A673 (cell line): ENCODE results near the gene BLACAT1.

ENCODE experiments used
- CTCF ChIP-seq: fragments of 300-800, 200-600 bp; sonication (generic); conservative IDR thresholded peaks from 2 replicates; pipeline ENCODE4 v1.5.1; 2017; ENCODE audit warnings: low read depth, mild to moderate bottlenecking, antibody characterized with exemption, low read length, moderate library complexity, mixed read lengths
- EZH2 ChIP-seq: fragments of 200-600 bp; sonication (generic); IDR thresholded peaks from 2 replicates; pipeline ENCODE4 v1.6.1; 2017; ENCODE audit warnings: borderline replicate concordance, low read depth, mild to moderate bottlenecking, mixed read lengths, antibody characterized with exemption, low read length; ENCODE audit not compliant: poor library complexity, severe bottlenecking

GRCh38 chr1:205442051-205442725 is 13.7 kb downstream of the BLACAT1 start:
- TF ChIP-seq CTCF (no peak), EZH2 (no peak)
